ENCODE measurements around the gene PTPN21. TPM values are rescaled to one million over a fixed set of nuclear protein-coding genes. Genes with fewer than 3 reads are reported as not detected.

PTPN21 gene
- total RNA-seq, 1 donor from 2014 or later = 12.5 TPM

Other genes with a start within 250 kb of the PTPN21 start
- gene KCNK10, start 231.7 kb downstream of the PTPN21 start, total RNA-seq = 0.04 and 0.14 TPM in 2 replicates
- 10.8 and 14.1 TPM in 2 replicates for gene SPATA7, start 169.3 kb downstream of the PTPN21 start, total RNA-seq
- gene ZC3H14, start 8.0 kb upstream of the PTPN21 start, total RNA-seq = 59.9 and 71.1 TPM in 2 replicates
- 0.79 and 1.1 TPM in 2 replicates for gene EML5, start 237.9 kb upstream of the PTPN21 start, total RNA-seq